ENCODE results near the gene FDCSP.
"Not testable (repeated sequence)": the region's sequence is repeated elsewhere in the genome, so short reads cannot be mapped to it uniquely, and the experiment has no call there.

The FDCSP gene

DNA sequence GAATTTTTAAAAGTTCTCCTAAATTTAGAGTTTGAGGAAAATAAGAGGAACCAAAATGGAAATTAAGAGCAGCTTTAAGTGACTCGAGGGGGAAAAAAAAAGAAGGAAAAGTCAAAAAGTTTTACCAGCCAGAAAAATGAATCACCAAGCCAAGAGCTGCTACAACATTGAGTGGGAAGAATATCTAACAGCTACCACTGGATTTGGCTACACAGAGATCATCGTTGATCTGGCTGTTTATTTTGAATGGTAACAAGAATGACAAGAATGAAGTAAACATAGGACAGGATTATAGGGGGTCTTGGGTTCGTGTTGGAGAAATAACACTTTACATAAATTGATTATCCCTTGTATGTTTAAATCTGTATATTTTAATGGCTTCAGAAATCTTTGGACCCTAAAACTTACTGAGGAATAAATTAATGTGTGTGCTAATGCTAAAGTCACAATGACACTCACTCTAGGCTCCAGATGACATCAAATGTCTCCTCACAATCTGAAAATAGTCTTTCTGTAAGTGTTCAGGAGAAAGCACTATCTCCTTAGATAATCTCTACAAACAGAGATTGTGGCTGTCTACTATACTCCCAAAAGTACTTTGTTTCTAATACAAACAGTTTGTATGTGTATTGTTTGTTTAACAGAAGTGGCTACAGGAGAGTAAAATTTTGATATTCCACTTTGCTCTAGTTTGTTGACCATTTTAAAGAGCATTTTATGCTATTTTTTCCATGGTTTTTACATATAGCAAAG is 13.4 kb downstream of the FDCSP start:
- TF ChIP-seq TAF1 (IDR thresholded peaks at IDR 0.05; ENCODE audit: low read depth) = no peak
- no peak for TF ChIP-seq MAX (IDR thresholded peaks at IDR 0.05)
- no peak for TF ChIP-seq YY1 (IDR thresholded peaks at IDR 0.05; ENCODE audit: low read depth)
- no peak for TF ChIP-seq CEBPB (IDR thresholded peaks at IDR 0.05)
- TF ChIP-seq EGR1 (IDR thresholded peaks at IDR 0.05) = no peak
- TF ChIP-seq, protein P1, sequence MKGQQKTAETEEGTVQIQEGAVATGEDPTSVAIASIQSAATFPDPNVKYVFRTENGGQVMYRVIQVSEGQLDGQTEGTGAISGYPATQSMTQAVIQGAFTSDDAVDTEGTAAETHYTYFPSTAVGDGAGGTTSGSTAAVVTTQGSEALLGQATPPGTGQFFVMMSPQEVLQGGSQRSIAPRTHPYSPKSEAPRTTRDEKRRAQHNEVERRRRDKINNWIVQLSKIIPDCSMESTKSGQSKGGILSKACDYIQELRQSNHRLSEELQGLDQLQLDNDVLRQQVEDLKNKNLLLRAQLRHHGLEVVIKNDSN (IDR thresholded peaks at IDR 0.05) = no peak
- no peak for TF ChIP-seq TCF12 (IDR thresholded peaks at IDR 0.05; ENCODE audit: low read depth)
- no peak for TF ChIP-seq RAD21 (IDR thresholded peaks at IDR 0.05; ENCODE audit: low read depth)
- TF ChIP-seq NFIC (IDR thresholded peaks at IDR 0.05) = no peak
- no peak for TF ChIP-seq FOXM1 (IDR thresholded peaks at IDR 0.05; ENCODE audit: borderline replicate concordance, low read depth)

- TF ChIP-seq MAX (IDR thresholded peaks at IDR 0.05) (no peak), TAF1 (IDR thresholded peaks at IDR 0.05; ENCODE audit: low read depth) (no peak), EGR1 (IDR thresholded peaks at IDR 0.05) (no peak), EP300 (IDR thresholded peaks at IDR 0.05; ENCODE audit: borderline replicate concordance) (no peak), ZBTB7A (IDR thresholded peaks at IDR 0.05; ENCODE audit: low read depth) (no peak), CEBPB (IDR thresholded peaks at IDR 0.05) (no peak)
- TF ChIP-seq, protein P1 (IDR thresholded peaks at IDR 0.05) = no peak
Observed at GRCh38 chr4:70239884-70240591, 14.1 kb downstream of the FDCSP start.

DNA sequence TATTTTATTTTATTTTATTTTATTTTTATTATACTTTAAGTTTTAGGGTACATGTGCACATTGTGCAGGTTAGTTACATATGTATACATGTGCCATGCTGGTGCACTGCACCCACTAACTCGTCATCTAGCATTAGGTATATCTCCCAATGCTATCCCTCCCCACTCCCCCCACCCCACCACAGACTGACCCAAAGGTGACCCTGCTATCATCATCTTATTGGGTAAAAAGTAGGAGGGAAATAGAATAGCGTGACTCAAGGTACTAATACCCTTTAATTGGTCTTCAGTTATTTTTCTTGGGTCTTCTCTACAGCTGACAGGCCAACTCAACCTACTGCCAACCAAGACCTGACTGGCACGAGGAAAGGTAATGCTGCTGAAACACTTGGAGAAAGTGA is 16.4 kb downstream of the FDCSP start, which contains the start of gene CSN3:
CSN3 (plus strand) TSS at position 301 of the 400 bp plus-strand sequence. CDS start 2,223 bp downstream, outside the sequence.
- TF ChIP-seq, protein P1 (IDR thresholded peaks at IDR 0.05) = not testable (repeated sequence)
- not testable (repeated sequence) for TF ChIP-seq TCF12, RAD21 (IDR thresholded peaks at IDR 0.05; ENCODE audit: low read depth)

GRCh38 chr4:70243091-70243490 is 17.2 kb downstream of the FDCSP start:
- TF ChIP-seq RAD21 (IDR thresholded peaks at IDR 0.05; ENCODE audit: low read depth) = no peak
- TF ChIP-seq TEAD4 (IDR thresholded peaks at IDR 0.05) = no peak
- TF ChIP-seq TCF12 (IDR thresholded peaks at IDR 0.05; ENCODE audit: low read depth) = no peak
- no peak for TF ChIP-seq ZBTB7A (IDR thresholded peaks at IDR 0.05; ENCODE audit: low read depth)

DNA sequence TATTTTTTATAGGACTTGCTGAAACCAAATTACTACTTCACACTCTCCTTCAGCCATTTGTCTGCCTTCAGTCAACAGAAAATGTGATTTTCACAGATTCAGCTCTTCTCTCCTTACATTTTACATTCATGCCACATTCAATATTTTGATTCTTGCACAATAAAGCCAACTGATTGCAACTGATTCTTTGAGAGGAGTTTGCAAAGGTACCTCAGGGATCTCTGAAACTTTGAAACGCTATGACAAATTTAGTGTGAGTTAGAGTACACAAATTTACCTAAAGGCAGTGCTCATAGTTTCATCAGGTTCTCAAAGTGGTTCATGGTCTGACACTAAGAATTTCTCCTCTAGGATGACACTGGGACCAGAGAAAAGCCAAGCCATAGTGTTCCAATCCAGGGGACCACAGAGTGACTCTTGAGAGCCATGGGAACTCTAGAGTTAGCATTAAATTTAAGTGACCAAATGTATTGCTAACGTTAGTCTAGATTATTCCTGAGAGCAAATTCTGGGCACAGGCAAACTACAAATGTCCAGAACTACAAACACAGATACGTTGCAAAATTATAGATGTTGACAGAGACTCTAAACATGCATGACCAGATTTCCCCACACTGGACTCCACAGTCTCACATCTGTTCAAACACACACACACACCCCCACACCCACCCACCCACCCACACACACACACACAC is 25.5 kb downstream of the FDCSP start:
- no peak for TF ChIP-seq MAX (IDR thresholded peaks at IDR 0.05)
- TF ChIP-seq RAD21 (IDR thresholded peaks at IDR 0.05; ENCODE audit: low read depth) = no peak
- no peak for TF ChIP-seq TEAD4 (IDR thresholded peaks at IDR 0.05)
- TF ChIP-seq CEBPB (IDR thresholded peaks at IDR 0.05) = no peak
- no peak for TF ChIP-seq FOXM1 (IDR thresholded peaks at IDR 0.05; ENCODE audit: borderline replicate concordance, low read depth)
- no peak for TF ChIP-seq NFIC (IDR thresholded peaks at IDR 0.05)
- no peak for TF ChIP-seq YY1 (IDR thresholded peaks at IDR 0.05; ENCODE audit: low read depth)
- TF ChIP-seq TAF1 (IDR thresholded peaks at IDR 0.05; ENCODE audit: low read depth) = no peak
- TF ChIP-seq EP300 (IDR thresholded peaks at IDR 0.05; ENCODE audit: borderline replicate concordance) = no peak

DNA sequence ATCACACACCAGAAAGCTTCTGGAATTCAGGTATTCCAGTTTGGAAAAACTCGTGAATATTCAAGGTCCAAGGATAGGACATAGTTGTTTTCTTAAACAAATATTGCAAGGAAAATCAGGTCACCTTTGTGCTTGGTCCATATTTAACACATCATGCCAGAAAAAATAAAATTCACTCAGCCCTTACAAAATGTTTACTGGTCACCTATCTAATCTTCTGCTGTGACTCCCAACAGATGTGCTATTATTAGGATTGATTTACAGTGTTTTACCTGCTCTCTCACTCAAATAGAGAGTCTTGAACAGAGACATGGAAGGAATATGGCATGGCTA is 26.0 kb downstream of the FDCSP start:
- TF ChIP-seq EP300 (IDR thresholded peaks at IDR 0.05; ENCODE audit: borderline replicate concordance) = no peak
- TF ChIP-seq, protein P1 (IDR thresholded peaks at IDR 0.05) = no peak
- TF ChIP-seq NFIC (IDR thresholded peaks at IDR 0.05) = no peak
- no peak for TF ChIP-seq EGR1 (IDR thresholded peaks at IDR 0.05)
- TF ChIP-seq ZBTB7A (IDR thresholded peaks at IDR 0.05; ENCODE audit: low read depth) = no peak
- no peak for TF ChIP-seq FOXM1 (IDR thresholded peaks at IDR 0.05; ENCODE audit: borderline replicate concordance, low read depth)
- TF ChIP-seq RAD21 (IDR thresholded peaks at IDR 0.05; ENCODE audit: low read depth) = no peak
- no peak for TF ChIP-seq CREB1 (IDR thresholded peaks at IDR 0.05; ENCODE audit: low read depth)
- TF ChIP-seq CEBPB (IDR thresholded peaks at IDR 0.05) = no peak
- TF ChIP-seq YY1 (IDR thresholded peaks at IDR 0.05; ENCODE audit: low read depth) = no peak
- TF ChIP-seq REST (IDR thresholded peaks at IDR 0.05; ENCODE audit: low read depth) = no peak
